ENCODE results near the gene CPXM2.
A peak's percentile ranks its signal among the peaks of the same experiment; 100 is the strongest.

CPXM2 gene

DNA sequence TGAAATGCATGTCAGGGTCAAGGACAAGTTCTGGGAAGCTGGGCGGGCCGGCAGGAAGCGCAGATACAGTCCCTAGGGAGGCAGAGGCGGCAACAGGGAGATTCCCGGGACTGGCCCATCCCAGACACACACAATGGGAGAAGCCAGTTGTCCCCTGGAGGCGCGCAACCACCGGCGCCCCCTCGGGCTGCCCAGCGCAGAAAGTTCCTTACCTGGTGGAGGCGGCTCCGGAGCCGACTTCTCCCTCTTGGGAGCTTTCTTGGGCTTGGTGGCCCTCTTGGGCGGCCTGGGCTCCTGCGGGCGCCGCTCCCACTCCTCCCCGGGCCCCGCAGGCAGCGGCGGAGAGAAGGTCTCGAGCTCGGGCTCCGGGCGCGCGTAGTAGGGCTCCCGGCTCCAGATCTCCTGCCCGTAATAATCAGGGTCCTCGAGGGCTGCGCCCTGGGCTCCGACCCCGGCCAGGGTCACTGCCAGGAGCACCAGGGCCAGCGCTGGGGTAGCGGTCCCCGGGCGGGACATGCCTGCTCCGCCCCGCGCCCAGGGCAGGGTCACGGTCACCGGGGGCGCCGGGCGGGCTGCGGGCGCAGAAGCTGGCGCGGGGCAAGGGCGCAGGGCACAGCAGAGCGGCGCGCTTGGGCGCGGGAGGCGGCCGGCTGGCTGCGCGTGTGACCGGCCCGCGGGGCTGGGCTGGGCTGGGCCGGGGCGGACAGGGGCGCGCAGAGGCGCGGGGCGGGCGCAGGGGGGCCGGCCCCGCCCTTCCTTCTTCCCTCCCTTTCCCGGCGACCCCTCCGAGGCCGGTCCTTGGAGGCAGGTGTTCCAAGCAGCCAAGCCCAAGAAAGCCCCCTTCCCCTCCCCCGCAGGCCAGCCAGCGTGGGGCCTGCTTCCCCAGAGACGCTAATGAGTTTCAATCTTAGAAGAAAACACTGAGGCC lies at the start of gene CPXM2:
TSS of gene CPXM2 (minus strand) at position 664 of the 928 bp plus-strand sequence. CDS start at position 516, 148 bp downstream.
- DNase-seq (ENCODE audit: low spot score), result no peak

- no peak for DNase-seq (ENCODE audit: low spot score)
Measured at GRCh38 chr10:123939591-123939990, 48.0 kb upstream of the CPXM2 start.

- DNase-seq (ENCODE audit: low spot score), result no peak
Measured at GRCh38 chr10:123938890-123939289, 47.3 kb upstream of the CPXM2 start.

- no peak for DNase-seq (ENCODE audit: low spot score)
Measured at GRCh38 chr10:123936426-123936825, 44.8 kb upstream of the CPXM2 start.

DNA sequence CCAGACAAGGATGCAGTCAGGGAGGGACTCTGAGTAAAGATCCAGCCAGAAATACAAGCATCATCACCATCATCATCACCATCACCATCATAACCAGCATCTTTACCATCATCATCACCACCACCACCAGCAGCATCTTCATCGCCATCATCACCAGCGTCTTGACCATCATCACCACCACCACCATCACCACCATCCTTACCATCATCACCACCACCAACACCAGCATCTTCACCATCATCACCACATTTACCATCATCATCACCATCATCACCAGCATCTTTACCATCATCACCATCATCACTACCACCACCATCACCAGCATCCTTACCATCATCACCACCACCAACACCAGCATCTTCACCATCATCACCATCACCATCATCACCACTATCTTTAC lies 44.1 kb upstream of the CPXM2 start:
- no peak for DNase-seq (ENCODE audit: low spot score)

DNA sequence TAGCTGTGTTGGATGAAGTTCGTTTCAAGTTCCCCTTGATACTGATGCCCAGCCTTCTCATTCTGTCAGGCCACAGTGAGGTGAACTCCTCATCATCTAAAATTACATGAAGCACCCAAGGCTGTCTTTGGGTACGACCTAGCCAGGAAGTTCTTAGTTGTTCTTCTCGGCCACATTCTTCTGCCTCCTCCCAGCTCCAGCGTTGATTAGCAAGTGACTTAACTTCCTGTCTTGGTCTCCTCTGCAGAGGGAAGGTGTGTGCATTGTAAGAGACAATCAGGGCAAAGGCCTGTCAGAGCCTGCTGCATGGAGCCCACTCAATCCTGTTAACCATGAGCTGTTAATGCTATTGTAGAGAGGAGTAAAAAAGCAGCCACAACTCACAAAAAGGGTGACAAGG lies 43.2 kb upstream of the CPXM2 start:
- no peak for DNase-seq (ENCODE audit: low spot score)

GRCh38 chr10:123930340-123931001 lies 38.9 kb upstream of the CPXM2 start:
- DNase-seq (ENCODE audit: low spot score), result peak; percentile 36

- DNase-seq (ENCODE audit: low spot score), result no peak
Measured at GRCh38 chr10:123929791-123930190, 38.2 kb upstream of the CPXM2 start.

- no peak for DNase-seq (ENCODE audit: low spot score)
Measured at GRCh38 chr10:123928427-123928826, 36.8 kb upstream of the CPXM2 start.

- no peak for DNase-seq (ENCODE audit: low spot score)
Measured at GRCh38 chr10:123926401-123927264, 35.0 kb upstream of the CPXM2 start.

- DNase-seq (ENCODE audit: low spot score), result no peak
Measured at GRCh38 chr10:123922126-123922525, 30.5 kb upstream of the CPXM2 start.

DNA sequence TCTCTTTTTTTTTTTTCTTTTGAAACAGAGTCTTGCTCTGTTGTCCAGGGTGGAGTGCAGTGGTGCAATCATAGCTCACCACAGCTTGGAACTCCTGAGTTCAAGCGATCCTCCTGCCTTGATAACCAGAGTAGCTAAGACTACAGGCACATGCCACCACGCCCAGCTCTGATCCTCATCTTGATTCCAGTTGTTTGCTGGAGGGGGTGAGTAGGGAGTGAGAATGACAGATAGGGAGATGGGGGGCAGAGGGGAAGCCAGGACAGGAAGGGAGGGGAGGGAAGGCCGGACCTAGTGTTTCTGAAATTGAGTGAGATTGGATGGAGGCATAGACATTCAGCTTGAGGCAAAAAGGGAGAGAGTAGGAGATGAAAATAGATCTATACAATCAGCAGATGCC lies 25.2 kb upstream of the CPXM2 start:
- no peak for DNase-seq (ENCODE audit: low spot score)

GRCh38 chr10:123913688-123914268 lies 22.2 kb upstream of the CPXM2 start:
- no peak for DNase-seq (ENCODE audit: low spot score)

- DNase-seq (ENCODE audit: low spot score), result no peak
Measured at GRCh38 chr10:123912871-123913270, 21.3 kb upstream of the CPXM2 start.

- DNase-seq (ENCODE audit: low spot score), result no peak
Measured at GRCh38 chr10:123912466-123912865, 20.9 kb upstream of the CPXM2 start.

DNA sequence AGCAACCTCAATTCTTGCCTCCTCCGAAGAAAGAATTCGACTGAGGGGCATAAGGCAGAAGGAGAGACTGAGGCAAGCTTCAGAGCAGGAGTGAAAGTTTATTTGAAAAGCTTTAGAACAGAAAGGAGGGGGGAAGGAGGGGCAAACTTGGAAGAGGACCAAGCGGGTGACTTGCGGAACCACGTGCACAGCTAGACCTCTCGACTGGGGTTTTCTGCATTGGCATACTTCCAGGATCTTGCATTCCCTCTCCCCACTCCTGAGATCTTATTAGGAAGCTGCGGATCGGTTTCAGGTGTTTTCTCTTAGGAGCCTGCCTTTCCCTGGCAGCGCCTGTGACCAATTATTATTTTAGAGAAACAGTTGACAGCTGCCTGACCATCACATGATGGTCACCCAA lies 20.3 kb upstream of the CPXM2 start:
- no peak for DNase-seq (ENCODE audit: low spot score)

DNA sequence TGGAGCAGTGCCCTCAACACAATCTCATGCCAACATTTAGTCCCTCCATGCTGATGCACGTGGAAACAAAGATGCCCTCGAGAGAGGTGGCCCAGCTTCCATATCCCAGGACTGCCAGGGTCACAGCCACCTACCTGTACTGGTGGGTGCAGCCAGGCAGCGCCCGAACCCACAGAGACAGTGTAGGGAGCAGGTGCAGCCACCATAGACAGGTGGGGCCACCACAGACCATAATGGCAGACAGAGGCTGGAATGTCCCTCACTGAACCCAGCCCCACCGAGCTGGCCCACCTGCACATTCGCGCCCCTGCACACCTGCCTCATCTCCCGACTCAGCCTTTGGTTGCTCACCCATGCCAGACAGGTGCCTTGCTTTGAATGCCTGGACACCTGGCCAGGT lies 18.3 kb upstream of the CPXM2 start:
- no peak for DNase-seq (ENCODE audit: low spot score)

DNA sequence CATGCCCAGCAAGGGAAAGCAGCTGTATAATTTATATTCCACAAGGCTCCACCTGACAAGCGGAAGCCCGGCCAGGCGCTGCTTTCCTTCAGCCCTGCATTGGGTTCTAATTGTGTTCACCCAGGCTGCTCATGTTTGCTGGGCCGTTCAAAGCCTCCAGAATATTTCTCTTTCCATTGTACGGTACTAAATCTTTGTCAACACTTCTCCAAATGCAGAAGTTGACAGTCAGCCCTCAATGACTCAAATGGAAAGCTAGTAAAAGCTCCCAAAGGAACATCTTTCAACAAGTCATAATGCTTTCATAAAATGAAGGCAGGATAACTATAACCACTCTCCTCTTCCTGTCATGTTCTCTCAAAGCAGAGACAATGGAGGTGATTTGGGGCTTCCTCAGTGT lies 17.8 kb upstream of the CPXM2 start:
- no peak for DNase-seq (ENCODE audit: low spot score)

GRCh38 chr10:123908379-123908778 lies 16.8 kb upstream of the CPXM2 start:
- DNase-seq (ENCODE audit: low spot score), result no peak

DNA sequence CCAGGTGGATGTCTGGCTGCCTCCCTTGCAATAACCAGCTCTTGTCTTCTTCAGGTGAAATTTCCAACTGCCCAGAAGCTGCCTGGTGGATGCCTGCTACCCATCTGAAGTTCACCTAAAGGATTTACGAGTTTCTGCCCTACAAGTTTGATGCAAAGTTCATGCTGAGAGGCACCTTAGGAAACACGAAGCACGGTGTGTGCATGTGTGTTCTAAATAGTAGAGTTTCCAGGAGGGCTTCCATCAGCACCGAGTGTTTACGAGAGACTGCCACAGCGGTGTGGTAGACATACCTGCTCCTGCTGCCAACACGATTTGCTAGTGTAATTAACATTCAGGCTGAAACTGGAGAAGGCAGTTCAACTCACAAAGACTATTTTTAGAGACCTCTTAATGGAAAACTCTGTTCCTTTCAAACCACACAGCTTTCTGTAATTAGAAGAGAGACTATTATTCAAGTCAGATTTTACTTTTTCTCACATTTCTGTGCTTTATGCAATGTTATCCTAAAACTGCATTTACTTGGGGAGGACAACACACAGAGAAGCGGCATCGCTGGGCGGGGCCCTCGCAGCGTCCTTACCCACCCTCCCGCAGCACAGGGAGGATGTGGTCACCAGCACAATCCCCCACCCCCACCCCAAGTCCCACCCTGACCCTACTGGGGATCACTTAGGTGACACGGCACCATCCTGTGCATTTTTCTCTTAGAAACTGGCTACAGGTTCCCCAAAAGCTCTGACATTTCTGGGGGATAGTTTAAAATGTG lies 15.5 kb upstream of the CPXM2 start:
- no peak for DNase-seq (ENCODE audit: low spot score)

DNA sequence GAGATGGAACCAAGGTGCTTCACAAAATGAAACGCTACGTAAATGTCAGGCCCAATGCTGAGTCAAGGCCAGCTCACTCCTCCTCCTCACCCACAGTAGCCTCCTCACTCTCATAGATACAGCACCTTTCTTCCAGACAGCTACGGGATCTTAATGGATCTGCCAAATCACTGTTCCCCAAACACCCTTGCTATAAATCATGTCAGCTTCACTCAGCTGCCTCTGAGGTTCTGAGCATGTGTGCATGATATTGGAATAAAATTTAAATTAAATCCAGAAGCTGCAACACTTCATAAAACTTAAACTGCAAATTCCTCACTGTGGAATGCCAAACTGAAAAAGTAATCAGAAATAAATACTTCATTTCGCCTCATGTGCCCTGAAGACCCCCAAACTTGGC lies 14.7 kb upstream of the CPXM2 start:
- no peak for DNase-seq (ENCODE audit: low spot score)
